Mesenchymal stem cell (in vitro differentiated cells and primary cell): Measurements from ENCODE around the gene DISC1.

Source experiments
- DNase-seq: peaks from one replicate; pipeline ENCODE4 v3.0.0-alpha.2; 2013
- H2AFZ ChIP-seq: one replicate; pipeline ENCODE4 v1.6.1; 2013; ENCODE audit warnings: low read depth, mild to moderate bottlenecking, control low read depth, inconsistent platforms, low read length, moderate library complexity
- H2AK5ac ChIP-seq: 2 replicates; pipeline ENCODE4 v1.6.1; 2013; ENCODE audit warnings: low read length, moderate library complexity, mild to moderate bottlenecking, inconsistent platforms; ENCODE audit not compliant: severe bottlenecking
- H2BK120ac ChIP-seq: one replicate; pipeline ENCODE4 v1.6.1; 2013; ENCODE audit warnings: low read depth, mild to moderate bottlenecking, inconsistent platforms, low read length, moderate library complexity
- H2BK12ac ChIP-seq, 2 experiments: one replicate each; pipeline ENCODE4 v1.6.1; 2013; ENCODE audit warnings: inconsistent platforms in 2 of 2, low read length in 2 of 2, mild to moderate bottlenecking in 2 of 2, moderate library complexity in 2 of 2, control low read depth in 1 of 2
- H2BK15ac ChIP-seq: one replicate; pipeline ENCODE4 v1.6.1; 2013; ENCODE audit warnings: mild to moderate bottlenecking, low read depth, inconsistent platforms; ENCODE audit not compliant: poor library complexity, severe bottlenecking
- H2BK5ac ChIP-seq: 2 replicates; pipeline ENCODE4 v1.6.1; 2013; ENCODE audit warnings: low read depth, mild to moderate bottlenecking, low read length, control low read depth, inconsistent platforms; ENCODE audit not compliant: poor library complexity, severe bottlenecking
- H3K14ac ChIP-seq, 2 experiments: one replicate each; pipeline ENCODE4 v1.6.1; 2013; ENCODE audit warnings: inconsistent platforms in 2 of 2, low read length in 2 of 2, control low read depth in 1 of 2, mild to moderate bottlenecking in 1 of 2, moderate library complexity in 1 of 2
- H3K18ac ChIP-seq, 2 experiments: one replicate each; pipeline ENCODE4 v1.6.1; 2013; ENCODE audit warnings: inconsistent platforms in 2 of 2, low read length in 2 of 2, control low read depth in 1 of 2, low read depth in 1 of 2, mild to moderate bottlenecking in 1 of 2
- H3K23ac ChIP-seq, 2 experiments: one replicate each; pipeline ENCODE4 v1.6.1; 2013; ENCODE audit warnings: inconsistent platforms in 2 of 2, low read length in 2 of 2, mild to moderate bottlenecking in 2 of 2, moderate library complexity in 2 of 2, control low read depth in 1 of 2
- H3K27ac ChIP-seq: 2 replicates; pipeline ENCODE4 v1.5.1; 2013; ENCODE audit warnings: mild to moderate bottlenecking, moderate library complexity, low read length, control low read depth, inconsistent platforms; ENCODE audit not compliant: poor library complexity, severe bottlenecking
- H3K27me3 ChIP-seq, 2 experiments: 2 replicates each; pipeline versions ENCODE4 v1.6.1 to v1.7.0; 2013; ENCODE audit warnings: low read length in 2 of 2, mild to moderate bottlenecking in 2 of 2, moderate library complexity in 2 of 2, control low read depth in 1 of 2, inconsistent platforms in 1 of 2; ENCODE audit not compliant: control insufficient read depth in 1 of 2, insufficient read depth in 1 of 2
- H3K36me3 ChIP-seq, 2 experiments: 2 replicates each; pipeline versions ENCODE4 v1.6.1 to v1.7.0; 2013; ENCODE audit warnings: low read length in 2 of 2, control low read depth in 1 of 2, inconsistent platforms in 1 of 2, low read depth in 1 of 2, mild to moderate bottlenecking in 1 of 2; ENCODE audit not compliant: insufficient read depth in 2 of 2, control insufficient read depth in 1 of 2
- H3K4ac ChIP-seq, 2 experiments: one replicate each; pipeline ENCODE4 v1.6.1; 2013; ENCODE audit warnings: inconsistent platforms in 2 of 2, low read length in 2 of 2, mild to moderate bottlenecking in 2 of 2, moderate library complexity in 2 of 2, control low read depth in 1 of 2, low read depth in 1 of 2
- H3K4me1 ChIP-seq: 2 replicates; pipeline ENCODE4 v1.6.1; 2013; ENCODE audit warnings: low read depth, low read length, control low read depth; ENCODE audit not compliant: control insufficient read depth, insufficient read depth
- H3K4me2 ChIP-seq: 2 replicates; pipeline ENCODE4 v1.6.1; 2013; ENCODE audit warnings: low read length, mild to moderate bottlenecking, inconsistent platforms; ENCODE audit not compliant: poor library complexity, severe bottlenecking
- H3K4me3 ChIP-seq, 2 experiments: 2 replicates each; pipeline versions ENCODE4 v1.5.1 to v1.7.0; 2013; ENCODE audit warnings: low read length in 2 of 2, mild to moderate bottlenecking in 2 of 2, control low read depth in 1 of 2, low read depth in 1 of 2; ENCODE audit not compliant: insufficient read depth in 1 of 2
- H3K79me1 ChIP-seq: replicated peaks from 2 replicates; pipeline ENCODE4 v1.6.1; 2013; ENCODE audit warnings: mild to moderate bottlenecking, control low read depth, low read length, inconsistent platforms; ENCODE audit not compliant: poor library complexity, severe bottlenecking
- H3K9ac ChIP-seq: 2 replicates; pipeline ENCODE4 v1.7.0; 2013; ENCODE audit warnings: mild to moderate bottlenecking, low read length, moderate library complexity
- H3K9me3 ChIP-seq: 2 replicates; pipeline ENCODE4 v1.7.0; 2013; ENCODE audit warnings: mild to moderate bottlenecking, low read length; ENCODE audit not compliant: control insufficient read depth
- H4K8ac ChIP-seq: one replicate; pipeline ENCODE4 v1.6.1; 2013; ENCODE audit warnings: inconsistent platforms, mild to moderate bottlenecking, low read length, moderate library complexity
- H4K91ac ChIP-seq: one replicate; pipeline ENCODE4 v1.6.1; 2013; ENCODE audit warnings: mild to moderate bottlenecking, low read length, inconsistent platforms
- WGBS: methylation state at CpG from one replicate; pipeline ENCODE4 v1.1.7; 2013; ENCODE audit warnings: mixed read lengths; 5-methylcytosine and 5-hydroxymethylcytosine counted together

Gene DISC1

DNA sequence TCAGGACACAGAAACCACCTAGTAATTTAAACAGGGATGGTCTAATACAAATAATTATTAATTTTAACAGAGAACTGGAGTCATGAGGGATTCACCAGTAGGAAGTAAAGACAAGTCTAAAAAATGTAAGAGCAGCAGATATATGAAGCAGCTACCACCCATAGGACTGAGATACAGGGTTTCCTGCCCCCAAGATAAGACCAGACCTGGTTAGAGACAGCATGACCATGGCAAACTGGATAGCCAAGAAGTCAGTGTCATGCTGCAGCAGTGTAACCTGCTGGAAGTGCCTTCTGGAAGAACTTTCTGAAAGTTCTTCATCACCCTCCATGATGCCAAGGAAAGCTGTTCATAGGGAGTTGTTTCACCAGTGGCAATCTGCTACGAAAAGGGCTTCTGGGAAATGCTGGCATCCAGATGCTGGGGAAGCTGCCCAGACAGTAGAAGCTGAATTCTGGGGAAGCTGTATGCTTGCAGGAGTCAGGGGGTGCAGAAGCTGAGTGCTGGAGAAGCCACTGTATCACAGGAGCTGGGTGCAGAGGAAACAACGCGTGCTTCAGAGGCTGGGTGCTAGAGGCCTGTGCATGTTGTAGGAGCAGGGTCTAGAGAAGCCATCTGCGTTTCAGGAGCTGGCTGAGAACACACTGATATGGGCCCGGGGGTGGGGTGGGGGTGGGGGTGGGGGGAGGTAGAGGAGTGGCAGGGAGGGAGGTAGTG is 356.4 kb downstream of the DISC1 start:
- H3K4me1 ChIP-seq, result no peaks in the 10 kb centered on the region
- H2AFZ ChIP-seq, result no peak overlapping the region
- H3K9ac ChIP-seq, result no peak overlapping the region
- H3K27ac ChIP-seq, result no peak overlapping the region
- no peak overlapping the region for H3K4me2 ChIP-seq
- no peak overlapping the region for H3K14ac ChIP-seq
- H3K23ac ChIP-seq, result peak overlapping the region in 1 of 2 experiments; percentile 26
- H2BK15ac ChIP-seq, result no peak overlapping the region
- no peak for DNase-seq
- 86% methylated on average over 3 of the region's 5 CpGs for WGBS
- no peak overlapping the region for H2AK5ac ChIP-seq
- no peak overlapping the region for H2BK120ac ChIP-seq
- H2BK12ac ChIP-seq, result no peak overlapping the region
- no peak overlapping the region for H4K8ac ChIP-seq
- H4K91ac ChIP-seq, result no peak overlapping the region
- H2BK5ac ChIP-seq, result no peak overlapping the region
- no peaks in the 10 kb centered on the region for H3K27me3 ChIP-seq
- no peak overlapping the region for H3K4ac ChIP-seq
- no peak overlapping the region for H3K4me3 ChIP-seq
- H3K36me3 ChIP-seq, result peaks cover 0 to 3% of the 10 kb centered on the region in 2 experiments
- no peaks in the 10 kb centered on the region for H3K9me3 ChIP-seq
- peaks cover 2% of the 10 kb centered on the region for H3K79me1 ChIP-seq
- no peak overlapping the region for H3K18ac ChIP-seq

GRCh38 chr1:231983588-231984193 is 357.1 kb downstream of the DISC1 start:
- no peaks in the 10 kb centered on the region for H3K9me3 ChIP-seq
- no peak overlapping the region for H3K23ac ChIP-seq
- no peak for DNase-seq
- no peak overlapping the region for H3K18ac ChIP-seq
- H2AK5ac ChIP-seq, result no peak overlapping the region
- H3K9ac ChIP-seq, result no peak overlapping the region
- no peaks in the 10 kb centered on the region for H3K27me3 ChIP-seq
- no peak overlapping the region for H3K14ac ChIP-seq
- H2BK5ac ChIP-seq, result no peak overlapping the region
- H4K91ac ChIP-seq, result no peak overlapping the region
- no peak overlapping the region for H2AFZ ChIP-seq
- no peak overlapping the region for H3K27ac ChIP-seq
- no peak overlapping the region for H4K8ac ChIP-seq
- 60% methylated on average over 2 of the region's 4 CpGs for WGBS
- H3K4me1 ChIP-seq, result no peaks in the 10 kb centered on the region
- no peak overlapping the region for H3K4ac ChIP-seq
- peaks cover 2% of the 10 kb centered on the region for H3K79me1 ChIP-seq
- no peak overlapping the region for H2BK120ac ChIP-seq
- H3K36me3 ChIP-seq, result peaks cover 0 to 2% of the 10 kb centered on the region in 2 experiments
- no peak overlapping the region for H2BK15ac ChIP-seq
- H3K4me2 ChIP-seq, result no peak overlapping the region
- H2BK12ac ChIP-seq, result no peak overlapping the region
- H3K4me3 ChIP-seq, result no peak overlapping the region

GRCh38 chr1:231985296-231986023 is 358.9 kb downstream of the DISC1 start:
- Histone ChIP-seq H3K27me3 (no peaks in the 10 kb centered on the region), H3K36me3 (no peaks in the 10 kb centered on the region), H2BK120ac (no peak overlapping the region), H4K8ac (no peak overlapping the region), H2AFZ (no peak overlapping the region), H3K9ac (no peak overlapping the region), H3K4me2 (no peak overlapping the region), H2BK5ac (no peak overlapping the region), H3K14ac (no peak overlapping the region), H2AK5ac (no peak overlapping the region), H3K4me3 (no peak overlapping the region), H3K4ac (no peak overlapping the region), H3K27ac (no peak overlapping the region), H2BK15ac (no peak overlapping the region), H2BK12ac (no peak overlapping the region), H3K23ac (no peak overlapping the region), H3K4me1 (no peaks in the 10 kb centered on the region), H3K79me1 (peaks cover 8% of the 10 kb centered on the region), H3K9me3 (no peaks in the 10 kb centered on the region), H4K91ac (no peak overlapping the region), H3K18ac (no peak overlapping the region)
- no peak for DNase-seq
- 95% methylated on average over 4 of the region's 4 CpGs for WGBS

DNA sequence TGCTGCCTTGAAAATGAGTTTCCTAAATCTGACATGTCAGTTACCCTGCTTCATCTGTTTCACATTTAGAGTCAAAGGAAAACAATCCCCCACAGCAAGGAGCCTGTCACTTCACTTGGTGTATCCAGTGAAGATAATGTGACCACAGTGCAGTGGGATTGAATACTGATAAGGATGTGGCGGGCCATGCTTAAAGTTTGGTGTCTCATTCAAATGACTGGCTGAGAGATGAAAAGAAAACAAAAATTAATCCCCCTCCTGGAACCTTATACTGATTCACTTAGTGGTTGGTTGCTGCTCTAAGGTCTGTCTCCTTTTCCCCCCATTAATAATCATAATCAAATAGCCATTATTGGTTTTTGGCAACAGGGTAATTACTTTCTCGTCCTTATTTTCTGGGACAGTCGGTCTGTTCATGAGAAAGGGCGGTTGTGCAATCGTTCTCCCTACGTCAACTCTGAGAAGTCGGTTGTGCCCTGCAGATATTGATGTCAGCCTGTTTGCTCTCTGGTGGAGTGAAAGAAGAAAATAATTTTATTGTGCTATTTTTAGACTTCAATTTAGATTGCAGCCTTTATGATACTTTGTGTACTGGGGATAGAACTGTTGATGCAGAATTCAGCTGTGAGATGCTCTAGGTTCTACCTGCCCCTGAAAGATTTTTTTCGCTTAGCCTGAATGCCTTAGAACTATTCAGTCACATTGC is 360.2 kb downstream of the DISC1 start:
- Histone ChIP-seq H3K4me1 (no peaks in the 10 kb centered on the region), H4K8ac (no peak overlapping the region), H2BK12ac (no peak overlapping the region), H2BK15ac (no peak overlapping the region), H2AFZ (no peak overlapping the region), H3K4ac (no peak overlapping the region), H3K9ac (no peak overlapping the region), H4K91ac (no peak overlapping the region), H2AK5ac (no peak overlapping the region), H2BK120ac (no peak overlapping the region), H3K23ac (no peak overlapping the region), H3K27me3 (no peaks in the 10 kb centered on the region), H3K79me1 (peaks cover 8% of the 10 kb centered on the region), H3K18ac (no peak overlapping the region), H3K14ac (no peak overlapping the region), H3K36me3 (no peaks in the 10 kb centered on the region), H3K9me3 (no peaks in the 10 kb centered on the region), H3K27ac (no peak overlapping the region), H2BK5ac (no peak overlapping the region), H3K4me2 (no peak overlapping the region), H3K4me3 (no peak overlapping the region)
- 94% methylated on average over 7 of the region's 8 CpGs for WGBS
- DNase-seq, result no peak
